Panc1 (cell line): ENCODE measurements around the gene RASD1. TPM values are rescaled to one million over a fixed set of nuclear protein-coding genes. Genes with fewer than 3 reads are reported as not detected.

Source experiments
- ATAC-seq: fragments of 200-7000 bp; cut with Tn5 transposase; 2 replicates; pipeline ENCODE4 v1.9.1; 2020; ENCODE audit warnings: mild to moderate bottlenecking, moderate library complexity
- BruUV-seq: library from RNA; stranded (reverse); fragments of 400-500 nt; replicated peaks from 2 replicates; lab custom pipeline; 2021; lab: Mats Ljungman, UMichigan
- CTCF ChIA-PET: fragments of 300-600 bp; sonication (Branson Sonifier 250); formaldehyde crosslinking; loops from one replicate; lab custom pipeline; 2022; ENCODE audit warnings: antibody characterized with exemption; lab: Charles Lee
- POLR2A ChIA-PET: fragments of 300-600 bp; sonication (Branson Sonifier 250); formaldehyde crosslinking; loops from one replicate; lab custom pipeline; 2022; ENCODE audit warnings: antibody characterized with exemption; lab: Charles Lee
- DNase-seq: peaks from one replicate; pipeline ENCODE4 v3.0.0-alpha.2; 2010; ENCODE audit warnings: low read depth, low spot score
- H3K27ac ChIP-seq: 2 replicates; pipeline ENCODE4 v1.5.1; 2011; ENCODE audit warnings: mild to moderate bottlenecking, low read length, inconsistent platforms
- H3K27me3 ChIP-seq: fragments of 200-500 bp; sonication (Bioruptor generic); 2 replicates; pipeline ENCODE4 v1.6.0; 2014; ENCODE audit warnings: low read length, inconsistent platforms; ENCODE audit not compliant: control insufficient read depth, insufficient read depth
- H3K36me3 ChIP-seq: fragments of 200-500 bp; sonication (Bioruptor generic); 2 replicates; pipeline ENCODE4 v1.5.1; 2014; ENCODE audit warnings: inconsistent platforms, mild to moderate bottlenecking, low read length, moderate library complexity; ENCODE audit not compliant: control insufficient read depth, insufficient read depth
- H3K4me1 ChIP-seq: 2 replicates; pipeline ENCODE4 v1.5.1; 2011; ENCODE audit warnings: inconsistent platforms, mild to moderate bottlenecking, low read length, moderate library complexity; ENCODE audit not compliant: control insufficient read depth, insufficient read depth
- H3K4me3 ChIP-seq, 2 experiments: 2 replicates each; pipeline ENCODE4 v1.5.1; 2011 to 2012; ENCODE audit warnings: low read depth in 2 of 2, low read length in 2 of 2, mild to moderate bottlenecking in 2 of 2, inconsistent platforms in 1 of 2, moderate library complexity in 1 of 2
- H3K9me3 ChIP-seq: fragments of 200-500 bp; sonication (Bioruptor generic); 2 replicates; pipeline ENCODE4 v1.5.1; 2014; ENCODE audit warnings: low read depth, mild to moderate bottlenecking, inconsistent platforms, low read length, moderate library complexity; ENCODE audit not compliant: control insufficient read depth, insufficient read depth
- POLR2AphosphoS5 ChIP-seq: IDR thresholded peaks from 2 replicates; pipeline ENCODE4 v1.6.1; 2012; ENCODE audit warnings: mild to moderate bottlenecking, low read depth, low read length, moderate library complexity
- SIN3A ChIP-seq: IDR thresholded peaks from 2 replicates; pipeline ENCODE4 v1.6.1; 2012; ENCODE audit warnings: low read depth, mild to moderate bottlenecking, low read length, moderate library complexity, borderline replicate concordance; ENCODE audit not compliant: insufficient read depth
- TCF7L2 ChIP-seq: IDR thresholded peaks from 2 replicates; pipeline ENCODE4 v1.6.1; 2011; ENCODE audit warnings: mild to moderate bottlenecking, low read depth, low read length, inconsistent platforms
- in situ Hi-C: cut with HindIII; loops from 2 replicates; pipeline ENCODE4 v1.10.0; 2016; ENCODE audit warnings: low sequenced_read_pairs, low pct_unique_long_range_greater_than_20kb
- intact Hi-C: fragments of 100-400 bp; cut with micrococcal nuclease; formaldehyde crosslinking; loops from one replicate; pipeline ENCODE4 v1.10.0; 2022; ENCODE audit not compliant: unreplicated experiment
- total RNA-seq: library from RNA; stranded (reverse); gene quantifications from one replicate; pipeline ENCODE4 v1.2.1, GENCODE V29; 2021; ENCODE audit not compliant: unreplicated experiment
- TF ChIP-seq, protein P1 (sequence below), 2 experiments: IDR thresholded peaks; 2 replicates each; pipeline ENCODE4 v1.6.1; 2011 to 2012; ENCODE audit warnings: low read depth in 2 of 2, control low read depth in 1 of 2, low read length in 1 of 2, mild to moderate bottlenecking in 1 of 2, moderate library complexity in 1 of 2; ENCODE audit not compliant: insufficient read depth in 1 of 2
- TF ChIP-seq, protein P2 (sequence below): fragments of 450-650 bp; IDR thresholded peaks from 2 replicates; pipeline ENCODE4 v1.5.1; 2017; ENCODE audit warnings: mild to moderate bottlenecking

Gene RASD1
- total RNA-seq, 1 experiment from 2014 or later: 1.7 TPM

DNA sequence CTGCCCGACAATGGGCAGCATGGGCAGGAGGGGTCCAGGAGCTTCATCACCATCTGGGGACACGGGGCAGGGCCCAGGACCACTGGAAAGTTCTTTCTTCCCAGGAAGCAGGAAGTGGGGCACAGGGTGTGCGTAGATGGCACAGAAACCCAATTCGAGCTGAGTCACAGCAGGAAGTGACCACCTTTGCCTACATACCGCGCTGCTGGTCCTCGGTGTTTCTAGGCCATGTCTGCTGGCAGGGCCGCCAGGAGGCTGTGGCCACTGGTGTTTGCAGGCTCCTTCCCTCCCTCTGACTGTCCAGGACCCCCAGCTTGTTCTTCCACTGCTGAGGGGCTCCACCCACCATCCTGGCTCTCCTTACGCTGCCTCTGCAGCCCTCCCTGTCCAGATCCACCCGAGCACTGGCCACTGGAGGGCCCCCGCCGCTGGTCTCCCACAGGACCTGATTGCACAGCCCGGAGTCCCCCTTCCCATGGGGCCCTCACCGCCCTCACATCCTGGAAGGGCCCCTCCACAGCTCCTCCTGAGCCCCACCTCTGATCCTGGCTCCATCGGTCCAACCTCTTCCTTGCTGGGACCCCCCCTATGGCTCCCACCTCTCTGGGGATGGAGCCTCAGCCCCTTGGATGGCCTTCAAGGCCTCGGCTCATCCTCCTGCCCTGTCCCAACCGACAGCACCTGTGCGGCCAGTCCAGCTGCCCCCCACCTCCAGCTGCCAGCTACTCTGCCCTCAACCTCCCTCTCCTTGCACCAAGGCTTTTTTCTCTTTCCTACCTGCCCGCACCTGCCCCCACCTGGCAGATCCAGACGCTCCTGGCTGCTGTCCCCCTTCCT, 14.5 kb upstream of the RASD1 start:
- CTCF ChIA-PET: interaction anchor here (0.5 kb wide), 1 partner anchor 104 kb away, joined by 4 read pairs; no protein-coding TSS in a partner anchor
- TF ChIP-seq, protein P1, sequence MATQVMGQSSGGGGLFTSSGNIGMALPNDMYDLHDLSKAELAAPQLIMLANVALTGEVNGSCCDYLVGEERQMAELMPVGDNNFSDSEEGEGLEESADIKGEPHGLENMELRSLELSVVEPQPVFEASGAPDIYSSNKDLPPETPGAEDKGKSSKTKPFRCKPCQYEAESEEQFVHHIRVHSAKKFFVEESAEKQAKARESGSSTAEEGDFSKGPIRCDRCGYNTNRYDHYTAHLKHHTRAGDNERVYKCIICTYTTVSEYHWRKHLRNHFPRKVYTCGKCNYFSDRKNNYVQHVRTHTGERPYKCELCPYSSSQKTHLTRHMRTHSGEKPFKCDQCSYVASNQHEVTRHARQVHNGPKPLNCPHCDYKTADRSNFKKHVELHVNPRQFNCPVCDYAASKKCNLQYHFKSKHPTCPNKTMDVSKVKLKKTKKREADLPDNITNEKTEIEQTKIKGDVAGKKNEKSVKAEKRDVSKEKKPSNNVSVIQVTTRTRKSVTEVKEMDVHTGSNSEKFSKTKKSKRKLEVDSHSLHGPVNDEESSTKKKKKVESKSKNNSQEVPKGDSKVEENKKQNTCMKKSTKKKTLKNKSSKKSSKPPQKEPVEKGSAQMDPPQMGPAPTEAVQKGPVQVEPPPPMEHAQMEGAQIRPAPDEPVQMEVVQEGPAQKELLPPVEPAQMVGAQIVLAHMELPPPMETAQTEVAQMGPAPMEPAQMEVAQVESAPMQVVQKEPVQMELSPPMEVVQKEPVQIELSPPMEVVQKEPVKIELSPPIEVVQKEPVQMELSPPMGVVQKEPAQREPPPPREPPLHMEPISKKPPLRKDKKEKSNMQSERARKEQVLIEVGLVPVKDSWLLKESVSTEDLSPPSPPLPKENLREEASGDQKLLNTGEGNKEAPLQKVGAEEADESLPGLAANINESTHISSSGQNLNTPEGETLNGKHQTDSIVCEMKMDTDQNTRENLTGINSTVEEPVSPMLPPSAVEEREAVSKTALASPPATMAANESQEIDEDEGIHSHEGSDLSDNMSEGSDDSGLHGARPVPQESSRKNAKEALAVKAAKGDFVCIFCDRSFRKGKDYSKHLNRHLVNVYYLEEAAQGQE (IDR thresholded peaks at IDR 0.05; ENCODE audit: insufficient read depth in 1 of 2, low read depth in 2 of 2, low read length in 1 of 2): no peak
- TF ChIP-seq POLR2AphosphoS5 (no peak), SIN3A (no peak), TCF7L2 (no peak)
- TF ChIP-seq, protein P2, sequence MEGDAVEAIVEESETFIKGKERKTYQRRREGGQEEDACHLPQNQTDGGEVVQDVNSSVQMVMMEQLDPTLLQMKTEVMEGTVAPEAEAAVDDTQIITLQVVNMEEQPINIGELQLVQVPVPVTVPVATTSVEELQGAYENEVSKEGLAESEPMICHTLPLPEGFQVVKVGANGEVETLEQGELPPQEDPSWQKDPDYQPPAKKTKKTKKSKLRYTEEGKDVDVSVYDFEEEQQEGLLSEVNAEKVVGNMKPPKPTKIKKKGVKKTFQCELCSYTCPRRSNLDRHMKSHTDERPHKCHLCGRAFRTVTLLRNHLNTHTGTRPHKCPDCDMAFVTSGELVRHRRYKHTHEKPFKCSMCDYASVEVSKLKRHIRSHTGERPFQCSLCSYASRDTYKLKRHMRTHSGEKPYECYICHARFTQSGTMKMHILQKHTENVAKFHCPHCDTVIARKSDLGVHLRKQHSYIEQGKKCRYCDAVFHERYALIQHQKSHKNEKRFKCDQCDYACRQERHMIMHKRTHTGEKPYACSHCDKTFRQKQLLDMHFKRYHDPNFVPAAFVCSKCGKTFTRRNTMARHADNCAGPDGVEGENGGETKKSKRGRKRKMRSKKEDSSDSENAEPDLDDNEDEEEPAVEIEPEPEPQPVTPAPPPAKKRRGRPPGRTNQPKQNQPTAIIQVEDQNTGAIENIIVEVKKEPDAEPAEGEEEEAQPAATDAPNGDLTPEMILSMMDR: no peak
- Histone ChIP-seq H3K36me3 (no peaks in the 10 kb centered on the region), H3K9me3 (no peaks in the 10 kb centered on the region), H3K4me1 (peaks cover 8% of the 10 kb centered on the region), H3K27ac (no peak overlapping the region), H3K4me3 (no peak overlapping the region), H3K27me3 (no peaks in the 10 kb centered on the region)
- ATAC-seq (no peak), DNase-seq (no peak)
- POLR2A ChIA-PET: no interaction called here
- no TSS peak for BruUV-seq
- in situ Hi-C loops: no loop called here
- intact Hi-C loops: no loop called here

DNA sequence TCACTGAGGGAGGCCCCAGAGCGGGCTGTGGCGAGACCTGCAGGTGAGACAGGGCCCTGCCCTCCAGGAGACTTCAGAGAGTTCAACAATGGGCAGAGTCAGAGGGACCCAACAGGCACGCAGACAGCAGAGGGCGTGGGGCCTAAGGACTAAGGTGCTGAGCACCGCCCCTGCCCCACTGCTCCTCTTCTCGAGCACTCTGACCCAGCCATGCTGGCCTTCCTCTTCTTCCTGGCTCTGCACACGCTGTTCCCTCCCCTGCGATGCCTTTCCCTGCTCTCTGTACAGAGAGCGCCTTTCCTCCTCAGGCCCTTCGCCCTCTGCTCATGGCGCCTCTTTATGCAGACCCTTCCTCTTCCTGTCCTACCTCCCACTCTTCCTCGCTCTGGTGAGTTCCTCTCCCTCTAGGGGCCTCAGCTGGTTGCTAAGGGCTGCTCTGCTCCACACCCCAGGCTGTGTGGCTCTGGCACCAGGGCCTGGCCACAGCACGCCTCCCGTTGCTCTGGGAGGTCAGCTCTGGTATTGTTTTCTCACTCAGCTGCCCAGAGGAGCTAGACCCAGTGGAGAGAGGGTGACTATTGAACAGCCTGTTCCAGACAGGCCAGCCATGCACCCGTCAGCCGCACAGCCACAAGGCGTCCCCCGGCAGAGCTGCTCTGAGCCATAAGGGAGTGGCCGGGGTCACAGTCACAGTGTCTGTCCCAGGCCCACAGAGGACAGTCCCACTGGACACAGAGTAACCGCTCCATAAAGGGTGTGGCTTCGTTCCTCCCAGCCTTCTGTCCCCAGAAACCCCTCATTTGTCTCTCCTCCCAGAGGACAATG, 13.6 kb upstream of the RASD1 start:
- ChIA-PET CTCF (interaction anchor here (0.5 kb wide), 1 partner anchor 103 kb away, joined by 4 read pairs; no protein-coding TSS in a partner anchor), POLR2A (no interaction called here)
- H3K4me3 ChIP-seq: no peak overlapping the region
- TF ChIP-seq, protein P2: no peak
- TF ChIP-seq TCF7L2 (no peak), SIN3A (no peak), POLR2AphosphoS5 (no peak)
- TF ChIP-seq, protein P1 (IDR thresholded peaks at IDR 0.05; ENCODE audit: insufficient read depth in 1 of 2, low read depth in 2 of 2, low read length in 1 of 2): no peak
- no TSS peak for BruUV-seq
- DNase-seq (no peak), ATAC-seq (no peak)
- H3K4me1 ChIP-seq: peaks cover 8% of the 10 kb centered on the region
- in situ Hi-C loops: no loop called here
- intact Hi-C loops: no loop called here
- H3K36me3 ChIP-seq: no peaks in the 10 kb centered on the region
- no peaks in the 10 kb centered on the region for H3K9me3 ChIP-seq
- H3K27me3 ChIP-seq: no peaks in the 10 kb centered on the region
- no peak overlapping the region for H3K27ac ChIP-seq
